ENCODE data around the gene JADE3. TPM values are rescaled to one million over a fixed set of nuclear protein-coding genes. Genes with fewer than 3 reads are reported as not detected.

JADE3 gene
- total RNA-seq, 1 experiment from 2014 or later, result 14.3 TPM

GRCh38 chrX:46953137-46953527 lies 40.9 kb downstream of the JADE3 start:
- H3K4me3 ChIP-seq (replicated peaks in 1 of 2; ENCODE audit: low read depth in 1 of 2, low read length in 2 of 2), result no peak overlapping the region
- no peaks in the 10 kb centered on the region for H4K20me1 ChIP-seq (ENCODE audit: insufficient read depth)
- BruUV-seq (replicated peaks), result no TSS peak
- H3K9ac ChIP-seq (ENCODE audit: low read length), result no peak overlapping the region
- H3K27ac ChIP-seq (ENCODE audit: low read depth, low read length), result no peak overlapping the region
- no peaks in the 10 kb centered on the region for H3K9me2 ChIP-seq (ENCODE audit: insufficient read depth)
- ChIA-PET CTCF (no interaction called here), RAD21 (ENCODE audit: low non-redundant PET in 1 of 2, low total read pairs in 2 of 2, uncharacterized antibody in 2 of 2, unreplicated experiment in 2 of 2) (no interaction called here), POLR2A (no interaction called here)
- DNase-seq (ENCODE audit: low read depth, low spot score), result no peak
- H3K36me3 ChIP-seq (ENCODE audit: control insufficient read depth in 1 of 2, insufficient read depth in 2 of 2, low read length in 2 of 2), result no peaks in the 10 kb centered on the region
- no peak for ATAC-seq
- H3K79me2 ChIP-seq (ENCODE audit: insufficient read depth, low read length), result peaks cover 10% of the 10 kb centered on the region; the same call in 1 of the 2 replicates
- intact Hi-C loops (cut with micrococcal nuclease), result no loop called here
- no peak overlapping the region for H2AFZ ChIP-seq (ENCODE audit: low read depth, low read length, poor library complexity, severe bottlenecking)
- H3K27me3 ChIP-seq (ENCODE audit: insufficient read depth, low read length), result no peaks in the 10 kb centered on the region
- H3K4me2 ChIP-seq (ENCODE audit: low read length), result no peak overlapping the region
- H3K4me1 ChIP-seq (ENCODE audit: control insufficient read depth in 1 of 2, insufficient read depth in 2 of 2, low read length in 2 of 2), result peaks cover 5 to 9% of the 10 kb centered on the region in 2 experiments; a peak in 2 of 4 replicates
- no peaks in the 10 kb centered on the region for H3K9me3 ChIP-seq (ENCODE audit: control insufficient read depth in 1 of 2, insufficient read depth in 1 of 2, low read depth in 1 of 2, low read length in 2 of 2)
- TF ChIP-seq, protein P1, sequence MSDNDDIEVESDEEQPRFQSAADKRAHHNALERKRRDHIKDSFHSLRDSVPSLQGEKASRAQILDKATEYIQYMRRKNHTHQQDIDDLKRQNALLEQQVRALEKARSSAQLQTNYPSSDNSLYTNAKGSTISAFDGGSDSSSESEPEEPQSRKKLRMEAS (IDR thresholded peaks at IDR 0.05), result no peak
- TF ChIP-seq SP1 (IDR thresholded peaks at IDR 0.05; ENCODE audit: low read depth), result no peak
- no peak for TF ChIP-seq SRF (IDR thresholded peaks at IDR 0.05; ENCODE audit: low read depth)
- no peak for TF ChIP-seq ELF1 (IDR thresholded peaks at IDR 0.05; ENCODE audit: borderline replicate concordance, low read depth)
- no peak for TF ChIP-seq TCF7L2 (IDR thresholded peaks at IDR 0.05; ENCODE audit: borderline replicate concordance, extremely low read depth, insufficient read depth, insufficient read length)
- TF ChIP-seq EGR1 (IDR thresholded peaks at IDR 0.05; ENCODE audit: low read depth), result no peak
- TF ChIP-seq, protein P2, sequence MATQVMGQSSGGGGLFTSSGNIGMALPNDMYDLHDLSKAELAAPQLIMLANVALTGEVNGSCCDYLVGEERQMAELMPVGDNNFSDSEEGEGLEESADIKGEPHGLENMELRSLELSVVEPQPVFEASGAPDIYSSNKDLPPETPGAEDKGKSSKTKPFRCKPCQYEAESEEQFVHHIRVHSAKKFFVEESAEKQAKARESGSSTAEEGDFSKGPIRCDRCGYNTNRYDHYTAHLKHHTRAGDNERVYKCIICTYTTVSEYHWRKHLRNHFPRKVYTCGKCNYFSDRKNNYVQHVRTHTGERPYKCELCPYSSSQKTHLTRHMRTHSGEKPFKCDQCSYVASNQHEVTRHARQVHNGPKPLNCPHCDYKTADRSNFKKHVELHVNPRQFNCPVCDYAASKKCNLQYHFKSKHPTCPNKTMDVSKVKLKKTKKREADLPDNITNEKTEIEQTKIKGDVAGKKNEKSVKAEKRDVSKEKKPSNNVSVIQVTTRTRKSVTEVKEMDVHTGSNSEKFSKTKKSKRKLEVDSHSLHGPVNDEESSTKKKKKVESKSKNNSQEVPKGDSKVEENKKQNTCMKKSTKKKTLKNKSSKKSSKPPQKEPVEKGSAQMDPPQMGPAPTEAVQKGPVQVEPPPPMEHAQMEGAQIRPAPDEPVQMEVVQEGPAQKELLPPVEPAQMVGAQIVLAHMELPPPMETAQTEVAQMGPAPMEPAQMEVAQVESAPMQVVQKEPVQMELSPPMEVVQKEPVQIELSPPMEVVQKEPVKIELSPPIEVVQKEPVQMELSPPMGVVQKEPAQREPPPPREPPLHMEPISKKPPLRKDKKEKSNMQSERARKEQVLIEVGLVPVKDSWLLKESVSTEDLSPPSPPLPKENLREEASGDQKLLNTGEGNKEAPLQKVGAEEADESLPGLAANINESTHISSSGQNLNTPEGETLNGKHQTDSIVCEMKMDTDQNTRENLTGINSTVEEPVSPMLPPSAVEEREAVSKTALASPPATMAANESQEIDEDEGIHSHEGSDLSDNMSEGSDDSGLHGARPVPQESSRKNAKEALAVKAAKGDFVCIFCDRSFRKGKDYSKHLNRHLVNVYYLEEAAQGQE (IDR thresholded peaks at IDR 0.05; ENCODE audit: low read depth), result no peak
- no peak for TF ChIP-seq ZBTB33 (IDR thresholded peaks at IDR 0.05; ENCODE audit: extremely low read depth, insufficient replicate concordance, low read length)
- TF ChIP-seq, protein P3, sequence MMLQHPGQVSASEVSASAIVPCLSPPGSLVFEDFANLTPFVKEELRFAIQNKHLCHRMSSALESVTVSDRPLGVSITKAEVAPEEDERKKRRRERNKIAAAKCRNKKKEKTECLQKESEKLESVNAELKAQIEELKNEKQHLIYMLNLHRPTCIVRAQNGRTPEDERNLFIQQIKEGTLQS (IDR thresholded peaks at IDR 0.05), result no peak
- no peak for TF ChIP-seq SIN3A (IDR thresholded peaks at IDR 0.05; ENCODE audit: low read depth)
- no peak for TF ChIP-seq FOSL1 (IDR thresholded peaks at IDR 0.05; ENCODE audit: low read depth)
- no peak for TF ChIP-seq ZNF274 (IDR thresholded peaks at IDR 0.05; ENCODE audit: low read depth, low read length)
- no peak for TF ChIP-seq EZH2 (IDR thresholded peaks at IDR 0.05)
- no peak for TF ChIP-seq EZH2phosphoT487 (IDR thresholded peaks at IDR 0.05; ENCODE audit: borderline replicate concordance)
- no peak for TF ChIP-seq RAD21 (IDR thresholded peaks at IDR 0.05; ENCODE audit: low read depth)
- TF ChIP-seq POLR2AphosphoS5 (IDR thresholded peaks at IDR 0.05; ENCODE audit: low read depth, low read length), result no peak
- TF ChIP-seq POLR2A (IDR thresholded peaks at IDR 0.05; ENCODE audit: borderline replicate concordance, extremely low read depth, insufficient read depth, insufficient read length), result no peak
- TF ChIP-seq CEBPB (IDR thresholded peaks at IDR 0.05; ENCODE audit: low read depth), result no peak
- TF ChIP-seq ZFX (IDR thresholded peaks at IDR 0.05), result no peak
- TF ChIP-seq CTCF (IDR thresholded peaks at IDR 0.05 in 2 of 3, conservative IDR thresholded peaks at IDR 0.05 in 1 of 3; ENCODE audit: borderline replicate concordance in 1 of 3, insufficient read depth in 1 of 3, low read depth in 2 of 3, low read length in 2 of 3), result no peak

Data from HCT116 (cell line).